Activated CD4-positive, CD25-positive, alpha-beta regulatory T cell treated with anti-CD3 and anti-CD28 coated beads, Interleukin-2, amount 50 U/mL, for 16 hours (primary cell): ENCODE measurements around the gene CSRNP3.
"Not testable (repeated sequence)": the region's sequence is repeated elsewhere in the genome, so short reads cannot be mapped to it uniquely, and the experiment has no call there.

Experiments used
- DNase-seq: peaks from one replicate; pipeline ENCODE4 v3.0.0-alpha.2; 2020; ENCODE audit warnings: low read depth, low spot score

Gene CSRNP3

DNA sequence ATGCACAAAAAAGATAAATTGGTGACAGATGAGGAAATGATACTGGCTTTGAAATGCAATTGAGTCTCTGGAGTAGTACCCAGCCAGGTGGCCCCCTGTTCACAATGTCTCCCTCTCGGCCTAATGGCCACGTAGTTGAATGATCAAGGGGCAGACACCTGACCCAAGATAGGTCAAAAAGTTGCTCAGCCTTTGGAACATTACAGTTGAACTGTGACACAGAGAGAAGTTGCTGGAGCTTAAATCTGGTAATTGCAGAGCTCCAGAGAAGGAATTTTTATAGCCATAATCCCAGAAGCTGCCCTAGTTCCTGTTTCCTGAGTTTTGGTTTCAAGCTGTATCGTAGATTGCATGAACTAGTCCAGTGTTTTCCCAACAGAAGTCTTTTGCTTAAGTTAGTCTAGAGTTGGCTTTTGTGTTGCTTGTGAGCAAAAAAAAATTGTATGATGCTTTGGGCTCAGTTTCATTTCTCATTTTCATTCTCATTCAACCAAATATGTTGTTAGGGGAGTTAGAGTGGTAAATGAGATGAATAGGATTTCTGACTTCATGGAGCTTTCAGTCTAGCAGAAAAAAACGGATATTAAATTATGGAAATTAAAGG lies 117.9 kb downstream of the CSRNP3 start:
- no peak for DNase-seq

DNA sequence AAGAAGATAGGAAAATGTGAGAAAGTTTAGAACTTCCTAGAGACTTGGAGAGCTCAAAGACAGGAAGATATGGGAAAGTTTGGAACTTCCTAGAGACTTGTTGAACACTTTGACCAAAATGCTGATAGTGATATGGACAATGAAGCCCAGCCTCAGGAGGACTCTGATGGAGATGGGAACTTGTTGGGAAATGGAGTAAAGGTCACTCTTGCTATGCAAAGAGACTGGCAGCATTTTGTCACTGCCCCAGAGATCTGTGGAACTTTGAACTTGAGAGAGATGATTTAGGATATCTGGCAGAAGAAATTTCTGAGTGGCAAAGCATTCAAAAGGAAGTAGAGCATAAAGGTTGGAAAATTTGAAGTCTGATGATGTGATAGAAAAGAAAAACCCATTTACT lies 121.5 kb downstream of the CSRNP3 start:
- DNase-seq, result not testable (repeated sequence)

DNA sequence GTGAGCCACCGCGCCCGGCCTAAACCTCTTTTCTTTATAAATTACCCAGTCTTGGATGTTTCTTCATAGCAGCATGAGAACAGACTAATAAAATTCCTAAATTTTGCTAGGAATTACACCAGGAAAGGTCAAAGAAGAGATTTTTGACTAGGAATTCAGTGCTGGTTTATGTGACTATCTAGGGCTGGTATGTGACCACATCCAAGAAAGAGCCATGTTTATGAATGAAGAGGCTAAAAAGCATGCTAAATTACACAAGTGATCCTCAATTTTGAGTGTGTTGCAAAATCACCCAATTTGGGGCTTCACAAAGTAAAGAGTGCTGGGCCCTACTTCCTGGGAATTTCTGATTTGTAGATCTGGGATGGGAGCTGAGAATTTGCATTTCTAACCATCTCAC lies 123.6 kb downstream of the CSRNP3 start:
- no peak for DNase-seq

GRCh38 chr2:165594231-165594934 lies 124.9 kb downstream of the CSRNP3 start:
- no peak for DNase-seq

GRCh38 chr2:165594935-165595255 lies 125.4 kb downstream of the CSRNP3 start:
- no peak for DNase-seq

GRCh38 chr2:165596788-165597187 lies 127.3 kb downstream of the CSRNP3 start:
- DNase-seq, result no peak

- DNase-seq, result no peak
These were observed 131.8 kb downstream of the CSRNP3 start for GRCh38 chr2:165601065-165601830.

DNA sequence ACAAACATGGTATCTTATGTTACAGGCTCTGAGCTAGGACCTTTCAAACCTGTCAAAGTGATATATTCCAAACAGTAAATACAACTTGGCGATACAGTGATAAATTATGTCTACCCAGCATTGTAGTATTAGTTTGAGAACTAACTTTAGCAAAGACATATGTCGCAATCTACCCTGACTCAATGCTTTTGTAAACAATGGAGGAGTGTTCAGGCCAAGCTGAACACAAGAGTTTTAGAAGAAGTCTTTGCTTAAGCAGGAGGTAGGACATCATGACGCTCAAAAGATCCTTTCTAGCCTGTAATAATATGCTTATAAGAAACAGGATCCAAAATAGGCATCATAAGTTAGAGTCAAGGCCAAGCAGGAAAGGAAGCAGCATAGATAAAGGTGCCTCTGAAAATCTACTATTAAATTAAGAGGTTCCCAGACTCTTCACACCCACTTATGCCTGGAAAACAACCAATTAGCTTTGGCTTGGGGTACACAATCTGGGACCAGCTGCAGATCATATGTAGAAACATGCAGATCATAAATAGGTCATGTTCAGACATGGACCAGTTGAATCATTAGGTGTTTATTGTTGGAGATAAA lies 132.5 kb downstream of the CSRNP3 start:
- DNase-seq, result no peak

GRCh38 chr2:165609672-165610071 lies 140.2 kb downstream of the CSRNP3 start:
- DNase-seq, result no peak

DNA sequence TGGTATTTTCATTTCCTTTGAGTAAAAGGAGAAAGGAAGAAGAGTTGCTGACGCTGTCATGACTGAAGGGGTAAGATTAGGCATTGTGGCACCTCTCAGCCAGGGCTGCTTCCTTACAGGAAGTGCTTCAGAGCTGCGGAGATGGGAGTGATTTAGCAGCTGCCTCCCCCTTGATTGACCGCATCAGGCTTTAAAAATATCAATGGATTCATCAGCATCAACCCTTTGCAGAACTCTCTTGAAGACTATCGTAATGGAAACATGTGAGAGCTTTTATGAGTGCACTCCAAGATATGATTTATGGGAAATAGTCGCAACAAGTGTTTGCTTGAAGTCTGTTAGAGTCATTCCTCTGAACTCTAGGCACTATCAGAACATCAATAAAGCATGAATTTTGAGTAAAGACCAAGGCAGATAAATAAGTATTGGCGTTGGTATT lies 141.1 kb downstream of the CSRNP3 start:
- DNase-seq, result no peak

DNA sequence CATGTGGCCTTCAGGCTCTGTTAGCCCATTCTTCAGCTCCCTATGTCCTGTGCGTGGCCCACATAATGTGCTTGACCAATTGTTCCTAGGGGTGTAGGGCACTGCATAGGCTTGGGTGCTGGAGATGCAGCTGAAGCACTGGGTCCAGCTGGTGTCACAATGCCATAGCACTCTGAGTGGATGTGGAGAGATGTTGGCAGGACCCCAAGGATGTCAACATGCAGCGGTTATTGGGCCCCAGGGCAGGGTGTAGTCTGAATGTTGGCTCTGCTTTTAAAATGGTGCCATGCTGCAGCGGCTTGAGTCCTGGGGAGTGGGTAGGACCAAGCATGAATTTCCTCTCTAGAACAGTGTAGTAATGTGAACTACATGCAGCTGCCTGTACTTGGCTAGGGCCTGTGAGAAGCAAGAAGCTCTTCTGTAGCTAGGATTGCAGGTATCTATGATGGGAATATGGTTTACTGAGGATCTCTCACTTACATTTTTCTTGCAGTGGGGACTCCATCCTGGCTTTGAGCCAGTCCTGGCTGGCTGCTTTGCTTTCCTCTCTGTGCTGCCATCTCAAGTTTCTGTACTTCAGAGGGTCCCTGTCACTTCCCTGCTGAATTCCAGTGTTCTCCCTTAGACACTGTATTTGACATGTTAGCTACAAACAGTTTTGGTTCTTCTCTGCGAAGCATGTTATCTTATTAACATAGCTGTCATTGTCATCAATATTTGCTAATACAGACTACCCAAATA lies 148.4 kb downstream of the CSRNP3 start:
- no peak for DNase-seq

DNA sequence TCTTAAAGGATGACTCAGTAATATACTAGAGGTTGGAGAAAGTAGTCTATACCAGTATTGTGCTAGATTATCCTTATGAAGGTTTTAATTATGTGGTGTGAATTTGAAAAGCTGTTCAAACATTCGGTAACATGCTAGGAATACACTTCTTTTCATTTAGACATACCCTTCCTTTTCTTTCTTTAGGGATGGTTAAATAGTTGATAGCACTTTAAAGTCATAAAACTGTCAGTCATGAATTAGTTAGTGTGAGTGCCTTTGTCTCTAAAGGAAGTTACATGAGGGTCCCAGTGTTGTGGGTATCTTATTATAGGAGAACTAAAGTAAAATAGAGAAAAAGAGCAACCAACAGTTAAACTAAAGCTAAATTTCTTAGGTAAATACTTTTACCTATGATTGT lies 149.3 kb downstream of the CSRNP3 start:
- DNase-seq, result no peak

- DNase-seq, result no peak
These were observed 151.6 kb downstream of the CSRNP3 start for GRCh38 chr2:165621086-165621560.

GRCh38 chr2:165623161-165623560 lies 153.7 kb downstream of the CSRNP3 start:
- DNase-seq, result no peak

- no peak for DNase-seq
These were observed 154.4 kb downstream of the CSRNP3 start for GRCh38 chr2:165623783-165624469.

DNA sequence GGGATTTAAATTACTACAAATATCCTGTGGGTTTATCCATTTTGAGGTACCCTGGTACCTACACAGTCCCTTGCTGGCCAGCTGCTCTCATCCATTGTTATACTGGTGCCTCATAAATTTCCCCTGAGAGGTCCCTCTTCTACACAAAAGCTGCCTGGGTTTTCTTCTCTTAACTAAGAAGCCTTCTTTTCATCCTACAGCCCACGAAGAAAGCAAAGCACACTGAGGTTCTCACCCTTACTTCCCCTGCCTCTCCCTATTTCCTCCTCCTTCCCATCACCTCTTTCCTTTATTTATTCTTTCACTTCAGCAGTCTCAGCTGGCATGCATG lies 154.9 kb downstream of the CSRNP3 start:
- no peak for DNase-seq

- DNase-seq, result no peak
These were observed 158.0 kb downstream of the CSRNP3 start for GRCh38 chr2:165627470-165627869.

DNA sequence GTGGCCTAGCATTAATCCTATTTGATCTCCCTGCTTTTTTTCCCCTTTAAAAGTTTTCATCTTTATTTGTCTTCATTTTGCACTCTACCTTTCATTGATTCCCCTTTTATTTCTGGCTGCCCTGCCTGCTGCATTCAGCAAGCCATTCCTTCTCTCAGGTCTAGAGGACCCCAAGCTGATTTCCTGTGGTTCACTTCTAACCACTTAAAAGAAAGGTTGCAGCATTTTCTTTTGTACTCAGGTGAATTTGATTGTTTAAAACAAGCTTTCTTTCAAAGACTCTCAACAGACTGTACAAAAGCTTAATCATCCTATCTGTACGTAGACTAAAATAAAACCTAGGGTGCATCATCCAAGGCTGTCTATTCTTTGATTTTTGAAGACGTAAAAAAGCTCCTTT lies 160.3 kb downstream of the CSRNP3 start:
- DNase-seq, result no peak

DNA sequence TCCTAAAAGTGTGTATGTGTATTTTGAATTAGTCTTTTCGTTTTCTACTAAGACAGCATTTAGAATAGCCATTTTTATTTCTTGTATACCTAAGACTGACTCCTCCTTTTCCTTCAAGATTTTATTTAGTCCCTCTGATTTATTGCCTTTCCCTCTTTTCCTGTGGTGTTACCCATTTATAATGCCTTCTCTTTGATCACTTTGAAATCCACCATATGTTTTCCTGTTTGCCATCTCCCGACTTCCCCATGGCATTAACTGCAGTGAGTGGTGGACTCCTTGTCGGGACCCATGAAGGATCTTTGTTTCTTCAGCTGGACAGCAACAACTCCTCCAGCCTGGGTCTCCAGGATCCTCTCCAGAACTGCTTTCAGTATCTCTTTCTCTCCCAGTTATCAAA lies 160.7 kb downstream of the CSRNP3 start:
- no peak for DNase-seq

DNA sequence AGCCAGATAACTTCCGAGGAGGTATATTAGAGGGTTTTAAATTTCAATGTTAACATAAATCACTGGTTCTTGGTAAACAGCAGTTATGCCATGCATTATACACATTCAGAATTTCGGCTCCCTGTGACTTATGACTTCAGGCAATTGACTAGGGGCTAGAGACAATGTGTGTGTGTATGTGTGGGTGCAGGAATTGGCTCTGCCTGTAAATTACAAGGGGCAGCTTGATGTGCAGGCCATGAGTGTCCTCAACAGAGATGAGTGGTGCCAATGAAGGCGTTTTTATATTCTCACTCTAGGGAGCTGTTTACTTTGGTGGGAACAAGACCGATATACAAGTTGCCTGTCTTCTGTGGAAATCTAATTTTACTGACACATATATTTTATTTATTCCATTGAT lies 161.6 kb downstream of the CSRNP3 start:
- DNase-seq, result no peak

DNA sequence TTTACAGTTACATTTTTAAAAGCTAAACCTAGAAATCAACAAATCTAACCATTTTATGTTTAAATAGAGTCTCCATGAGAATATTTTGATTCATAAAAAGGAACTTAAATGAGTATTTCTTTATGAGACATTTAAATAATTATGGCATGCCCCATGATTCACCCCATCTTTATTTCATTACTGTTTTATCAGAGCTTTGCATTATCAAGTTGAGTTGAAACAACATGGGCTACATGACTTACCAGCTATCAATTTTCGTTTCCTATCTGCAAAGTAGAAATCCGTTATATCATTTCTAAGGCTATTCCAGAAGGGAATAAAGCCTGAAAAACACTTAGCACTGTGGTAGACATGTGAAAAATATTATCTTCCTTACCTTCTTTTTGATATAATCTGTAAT lies 163.1 kb downstream of the CSRNP3 start:
- DNase-seq, result no peak
